ENCODE data around the gene S1PR3.

Gene S1PR3

GRCh38 chr9:88969646-88970373, 21.5 kb upstream of the S1PR3 start:
- no peak for DNase-seq (ENCODE audit: low spot score)

GRCh38 chr9:88971131-88971960, 19.9 kb upstream of the S1PR3 start:
- DNase-seq (ENCODE audit: low spot score) = no peak

- no peak for DNase-seq (ENCODE audit: low spot score)
These were observed 18.9 kb upstream of the S1PR3 start for GRCh38 chr9:88972401-88972800.

DNA sequence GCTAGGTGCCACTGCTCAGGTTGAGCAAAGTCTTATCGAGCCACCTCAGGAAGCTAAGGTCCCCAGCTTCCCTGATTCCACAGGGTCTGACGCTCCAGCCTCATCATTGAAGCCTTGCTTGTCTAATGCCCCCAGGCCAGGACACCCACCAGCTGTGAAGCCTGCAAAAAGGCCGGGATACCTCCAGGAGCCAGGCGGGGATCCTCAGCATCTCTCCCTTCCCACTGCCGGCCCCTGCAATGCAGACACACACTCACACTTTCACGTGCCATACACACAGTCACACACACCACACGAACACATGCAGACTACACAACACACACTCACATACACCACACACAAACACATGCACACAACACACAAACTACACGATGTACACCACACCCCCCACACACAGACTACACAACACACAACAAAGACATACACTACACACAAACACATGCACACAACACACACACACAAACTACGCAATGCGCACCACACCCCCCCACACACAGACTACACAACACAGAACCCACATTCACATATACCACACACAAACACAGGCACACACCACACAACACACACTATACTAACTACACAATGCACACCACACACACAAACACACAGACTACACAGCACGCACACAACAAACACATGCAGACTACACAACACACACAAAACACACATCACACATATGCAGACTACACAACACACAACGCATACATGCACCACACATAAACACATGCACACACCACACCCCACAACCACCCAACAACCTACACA, 17.8 kb upstream of the S1PR3 start:
- no peak for DNase-seq (ENCODE audit: low spot score)

GRCh38 chr9:88974641-88975040, 16.6 kb upstream of the S1PR3 start:
- DNase-seq (ENCODE audit: low spot score) = no peak

GRCh38 chr9:88975966-88976889, 15.0 kb upstream of the S1PR3 start:
- DNase-seq (ENCODE audit: low spot score) = no peak

DNA sequence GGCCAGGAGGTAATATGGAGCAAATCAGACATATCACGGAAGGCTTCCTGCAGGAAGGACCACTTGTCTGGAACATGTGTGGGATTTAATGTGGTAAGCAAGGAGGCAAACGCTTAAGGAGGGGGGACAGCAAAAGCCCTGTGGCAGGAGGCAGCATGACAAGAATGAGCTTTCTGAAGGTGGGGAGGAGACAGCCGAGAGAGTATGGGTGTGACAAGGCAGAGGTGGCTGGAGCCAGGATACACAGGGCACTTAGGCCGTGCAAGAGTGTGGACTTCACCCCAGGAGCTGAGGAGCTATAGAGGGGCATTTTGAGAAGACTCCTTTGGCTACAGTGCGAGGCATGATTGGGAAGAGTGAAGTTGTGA, 14.4 kb upstream of the S1PR3 start:
- DNase-seq (ENCODE audit: low spot score) = no peak

DNA sequence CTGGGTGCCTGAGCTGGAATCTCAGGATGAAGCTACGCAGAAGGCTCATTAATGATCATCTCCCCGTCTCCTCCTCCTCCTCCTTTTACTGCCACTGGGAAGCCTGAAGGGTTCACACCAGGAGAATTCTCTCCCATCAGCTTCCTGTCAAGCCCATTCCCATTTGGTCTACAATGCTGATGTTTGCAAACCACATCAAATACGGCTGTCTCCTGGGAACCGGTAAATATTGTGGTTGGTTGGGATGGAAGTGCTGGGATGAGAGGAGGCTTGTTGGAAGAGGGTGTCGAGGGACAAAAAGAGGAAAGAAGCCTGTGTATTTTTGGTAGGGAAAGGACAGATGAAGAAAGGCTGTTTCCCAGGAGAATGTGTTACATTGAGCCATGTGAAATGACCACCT, 13.2 kb upstream of the S1PR3 start:
- no peak for DNase-seq (ENCODE audit: low spot score)

DNA sequence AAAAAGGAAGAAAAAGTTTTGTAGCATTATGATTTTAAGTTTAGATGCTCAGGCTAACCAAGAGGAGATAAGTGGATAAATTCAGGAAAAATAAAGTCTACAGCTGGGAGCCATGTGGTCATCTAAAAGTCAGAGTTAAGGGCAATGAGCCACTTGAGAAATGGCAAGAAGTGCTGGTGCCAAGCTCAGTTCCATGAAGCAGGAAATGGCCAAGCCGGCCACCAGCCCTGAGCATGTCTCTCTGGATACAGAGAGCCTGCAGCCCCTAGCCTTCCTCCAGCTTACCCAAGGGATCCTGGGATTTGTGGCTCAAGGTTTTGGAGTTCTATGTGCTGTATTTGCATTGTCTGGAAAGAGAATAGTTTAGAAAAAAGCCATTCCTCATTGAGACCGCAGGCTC, 12.2 kb upstream of the S1PR3 start:
- DNase-seq (ENCODE audit: low spot score) = no peak

DNA sequence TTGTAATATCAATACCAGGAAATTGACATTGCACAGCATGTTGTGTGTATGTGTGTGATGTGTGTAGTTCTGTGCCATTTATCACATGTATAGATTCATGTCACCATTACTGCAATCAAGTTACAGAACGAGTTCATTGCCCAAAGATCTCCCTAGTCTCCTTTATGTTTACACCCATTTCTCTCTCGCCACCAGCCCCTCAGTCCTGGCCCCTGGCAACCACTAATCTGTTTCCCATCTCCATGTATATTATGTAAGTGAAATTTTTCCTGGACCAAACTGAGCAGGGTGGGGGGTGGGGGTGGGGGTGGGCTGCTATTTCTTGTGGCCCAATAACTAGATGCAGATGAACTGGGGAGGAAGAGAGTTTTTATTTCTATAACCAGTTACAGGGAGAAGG, 11.5 kb upstream of the S1PR3 start:
- no peak for DNase-seq (ENCODE audit: low spot score)

DNA sequence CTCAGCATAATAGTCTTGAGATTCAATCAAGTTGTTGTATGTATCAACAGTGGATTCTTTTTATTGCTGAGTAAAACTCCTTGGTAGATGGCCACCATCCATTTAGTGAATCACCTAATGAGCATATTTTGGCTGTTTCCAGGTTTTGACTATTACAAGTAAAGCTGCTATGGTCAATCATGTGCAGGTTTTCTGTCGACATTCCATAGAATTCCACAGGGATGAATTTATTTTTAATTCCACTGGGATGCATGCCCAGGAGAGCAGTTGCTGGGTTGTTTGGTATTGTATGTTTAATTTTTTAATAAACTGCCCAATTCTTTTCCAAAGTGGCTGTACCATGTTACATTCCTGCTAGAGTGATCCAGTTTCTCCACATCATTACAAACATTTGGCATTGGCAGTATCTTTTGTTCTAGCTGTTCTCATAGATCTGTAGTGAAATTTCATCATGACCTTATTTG, 10.5 kb upstream of the S1PR3 start:
- no peak for DNase-seq (ENCODE audit: low spot score)

- DNase-seq (ENCODE audit: low spot score) = no peak
These were observed 7.3 kb upstream of the S1PR3 start for GRCh38 chr9:88983865-88984542.

DNA sequence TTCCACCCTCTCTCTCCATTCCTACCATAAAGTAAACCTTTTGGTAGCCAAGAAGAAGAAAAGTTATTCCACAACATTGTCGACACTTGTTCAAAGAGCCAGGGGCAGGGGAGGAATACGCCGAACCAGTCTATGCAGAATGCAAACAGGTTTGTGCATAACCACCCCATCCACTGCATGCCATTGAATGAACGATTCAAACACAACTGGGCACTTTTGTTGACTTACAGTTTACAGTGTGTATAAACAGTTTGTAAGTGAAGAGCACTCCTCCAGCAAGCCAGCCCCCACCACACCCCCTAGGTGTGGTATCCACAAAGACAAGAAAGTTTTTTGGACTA, 6.8 kb upstream of the S1PR3 start:
- DNase-seq (ENCODE audit: low spot score) = no peak

GRCh38 chr9:88985616-88986015, 5.7 kb upstream of the S1PR3 start:
- no peak for DNase-seq (ENCODE audit: low spot score)

- DNase-seq (ENCODE audit: low spot score) = no peak
These were observed 4.5 kb upstream of the S1PR3 start for GRCh38 chr9:88986776-88987175.

DNA sequence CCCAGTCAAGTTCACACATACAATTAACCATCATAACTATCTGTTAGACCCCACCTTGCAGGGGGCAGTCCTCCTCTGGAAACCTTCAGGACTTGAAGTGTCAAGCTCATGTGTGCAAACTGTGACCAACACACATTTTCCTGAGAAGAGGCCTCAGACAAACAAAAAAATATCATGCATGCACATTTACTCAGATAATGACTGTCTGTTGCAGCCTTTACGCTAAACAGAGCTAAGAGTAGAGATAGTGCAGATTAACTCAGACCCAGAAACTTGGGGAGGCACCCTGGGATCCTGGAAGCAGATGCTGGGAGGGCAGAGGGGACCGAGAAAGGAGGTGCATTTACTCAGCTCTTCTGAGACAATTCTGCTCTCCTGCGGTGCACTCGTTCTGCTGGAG, 3.6 kb upstream of the S1PR3 start:
- no peak for DNase-seq (ENCODE audit: low spot score)

DNA sequence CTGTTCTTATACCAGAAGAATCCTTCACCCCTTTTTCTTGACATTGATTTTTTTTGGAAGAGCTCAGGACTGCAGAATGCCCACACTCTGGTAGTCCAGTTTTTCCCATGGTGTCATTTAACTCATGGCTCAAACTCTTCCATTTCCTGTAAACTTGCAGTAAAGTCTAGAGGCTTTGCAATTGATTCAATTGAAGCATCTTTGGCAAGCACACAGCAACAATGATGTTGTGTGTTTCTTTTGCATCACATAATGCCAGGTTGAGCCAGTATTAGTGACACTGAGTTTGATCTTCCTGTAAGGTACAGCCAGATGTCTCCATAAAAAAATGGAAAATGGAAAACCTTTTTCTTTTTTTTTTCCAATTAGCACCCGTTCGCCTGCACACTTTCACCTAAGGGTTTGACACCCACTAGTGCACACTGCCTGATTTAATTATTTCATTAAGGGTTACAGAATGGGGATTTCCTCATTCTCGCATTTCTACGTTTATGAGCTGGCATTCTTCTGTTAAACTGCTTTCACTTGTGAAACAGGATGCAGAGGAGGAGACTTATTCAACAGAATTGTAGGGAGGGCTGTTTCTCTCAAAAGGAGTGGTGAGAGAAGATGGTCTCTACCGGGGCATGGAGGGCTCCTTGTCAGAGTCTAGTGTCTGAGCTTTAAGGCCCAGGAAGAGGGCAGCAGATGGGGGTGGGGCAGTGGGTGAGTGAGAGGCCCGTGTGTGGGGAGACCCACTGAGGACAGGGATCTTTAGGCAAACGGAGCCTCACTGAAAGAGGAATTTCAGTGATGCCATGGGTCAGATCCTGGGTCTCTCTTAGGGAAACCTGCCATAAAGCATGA, 2.2 kb upstream of the S1PR3 start:
- DNase-seq (ENCODE audit: low spot score) = no peak

DNA sequence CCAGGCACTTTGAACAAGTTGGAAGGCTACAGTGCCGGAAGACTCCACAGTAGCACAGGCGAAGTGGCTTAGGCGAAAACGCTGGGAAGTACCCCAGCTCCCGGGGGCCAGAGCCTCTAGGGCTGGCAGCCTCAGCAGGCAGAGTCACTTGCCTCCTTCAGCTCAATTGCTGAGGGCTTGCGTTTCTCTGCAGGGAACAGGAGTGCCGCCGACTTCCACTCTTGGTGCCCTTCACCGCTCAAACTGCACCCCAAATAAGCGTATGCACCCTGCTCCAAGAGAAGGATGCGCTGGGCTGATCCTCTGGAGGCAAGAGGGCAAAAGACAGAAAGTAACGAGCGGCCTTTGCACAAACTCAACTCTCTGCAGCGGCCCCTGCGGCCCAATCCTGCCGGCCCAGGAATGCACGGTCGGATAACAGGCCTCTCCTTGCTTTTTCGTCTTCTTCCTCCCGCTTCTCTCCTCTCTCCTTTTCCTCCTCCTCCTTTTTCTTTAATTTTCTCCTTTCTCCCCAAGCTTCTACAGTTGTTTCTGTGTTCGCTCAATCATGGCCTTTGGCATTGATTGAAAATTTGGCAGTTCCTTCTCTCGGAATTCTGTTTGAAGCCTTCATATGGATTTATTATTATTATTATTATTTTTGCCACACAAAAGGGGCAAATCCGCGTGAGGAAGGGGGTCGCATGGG, 1.1 kb upstream of the S1PR3 start:
- no peak for DNase-seq (ENCODE audit: low spot score)

- DNase-seq (ENCODE audit: low spot score) = no peak
These were observed 571 bp upstream of the S1PR3 start for GRCh38 chr9:88990729-88991065.

- DNase-seq (ENCODE audit: low spot score) = no peak
These were observed 1.3 kb downstream of the S1PR3 start for GRCh38 chr9:88992556-88992955.
